GM19351 (cell line): Measurements from ENCODE around the gene MEST.
"Not testable (repeated sequence)": the region's sequence is repeated elsewhere in the genome, so short reads cannot be mapped to it uniquely, and the experiment has no call there.

Experiments used
- ATAC-seq: cut with Tn5 transposase; IDR thresholded peaks from one replicate; pipeline ENCODE4 v1.9.1; 2021; ENCODE audit warnings: mild to moderate bottlenecking, moderate library complexity; ENCODE audit not compliant: unreplicated experiment

MEST gene

GRCh38 chr7:130483031-130483430 is 8.9 kb upstream of the MEST start:
- no peak for ATAC-seq

GRCh38 chr7:130485734-130486113 is 6.2 kb upstream of the MEST start:
- ATAC-seq, result no peak

DNA sequence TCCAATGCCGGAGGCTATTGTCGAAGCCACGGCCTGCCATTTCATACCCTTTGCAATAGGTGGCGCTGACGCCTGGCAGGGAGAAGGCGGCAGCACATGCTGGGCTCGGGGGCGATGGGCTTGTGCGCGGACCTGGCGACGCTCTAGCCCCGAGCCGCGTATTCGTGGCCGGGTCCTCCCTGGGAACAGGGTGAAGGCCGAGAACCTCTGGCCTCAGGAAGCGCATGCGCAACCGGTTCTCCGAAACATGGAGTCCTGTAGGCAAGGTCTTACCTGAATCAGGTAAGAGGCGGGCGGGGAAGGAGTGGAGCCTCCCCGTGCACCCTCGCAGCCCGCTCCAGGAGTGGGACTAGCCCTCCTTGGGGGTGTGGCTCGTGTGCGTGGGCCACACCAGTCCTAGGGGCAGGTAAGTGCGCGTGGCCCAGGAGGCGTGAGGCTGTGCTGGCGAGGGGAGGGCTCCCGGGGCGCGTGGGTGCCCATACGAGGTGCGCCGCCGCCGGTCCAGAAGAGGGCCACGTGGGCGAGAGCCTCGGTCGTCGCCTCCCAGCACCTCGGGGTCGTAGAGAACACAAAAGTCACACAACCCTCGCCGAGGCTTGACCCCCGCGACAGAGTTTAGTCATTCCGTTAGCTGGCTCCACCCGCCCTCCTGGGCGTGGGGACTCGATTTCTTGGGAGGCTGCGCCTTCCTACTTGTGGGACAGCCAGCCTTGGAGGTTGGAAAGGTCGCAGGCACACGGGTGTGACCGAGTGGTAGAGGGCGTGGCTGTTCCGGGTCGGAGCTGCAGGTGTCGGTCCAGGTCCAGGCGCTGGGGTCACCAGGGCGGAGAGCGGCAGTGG is 5.6 kb upstream of the MEST start:
- peak; percentile 46 for ATAC-seq

DNA sequence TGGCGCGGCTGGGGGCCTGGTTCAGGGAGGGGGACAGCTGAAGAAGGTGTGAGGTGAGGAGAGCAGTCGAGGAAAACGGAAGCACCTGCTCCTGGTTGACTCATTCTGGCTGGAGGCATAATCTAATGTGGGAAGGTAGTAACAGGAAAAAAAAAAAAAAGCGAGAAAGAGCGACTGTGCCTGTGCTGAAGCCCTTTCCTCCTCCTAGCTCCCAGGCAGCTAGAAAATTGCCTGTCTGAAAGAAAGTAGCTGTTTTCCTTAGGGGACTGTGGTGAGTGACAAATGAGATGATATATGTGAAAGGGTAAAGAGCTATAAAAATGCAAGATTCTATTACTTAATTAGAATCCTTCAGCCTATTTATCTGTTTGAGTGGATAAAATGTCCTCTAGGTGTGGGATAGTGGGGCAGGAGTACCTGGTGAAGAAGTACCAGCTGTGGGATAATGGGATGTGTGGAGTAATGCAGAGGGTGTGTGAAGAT is 4.9 kb upstream of the MEST start:
- ATAC-seq, result no peak

DNA sequence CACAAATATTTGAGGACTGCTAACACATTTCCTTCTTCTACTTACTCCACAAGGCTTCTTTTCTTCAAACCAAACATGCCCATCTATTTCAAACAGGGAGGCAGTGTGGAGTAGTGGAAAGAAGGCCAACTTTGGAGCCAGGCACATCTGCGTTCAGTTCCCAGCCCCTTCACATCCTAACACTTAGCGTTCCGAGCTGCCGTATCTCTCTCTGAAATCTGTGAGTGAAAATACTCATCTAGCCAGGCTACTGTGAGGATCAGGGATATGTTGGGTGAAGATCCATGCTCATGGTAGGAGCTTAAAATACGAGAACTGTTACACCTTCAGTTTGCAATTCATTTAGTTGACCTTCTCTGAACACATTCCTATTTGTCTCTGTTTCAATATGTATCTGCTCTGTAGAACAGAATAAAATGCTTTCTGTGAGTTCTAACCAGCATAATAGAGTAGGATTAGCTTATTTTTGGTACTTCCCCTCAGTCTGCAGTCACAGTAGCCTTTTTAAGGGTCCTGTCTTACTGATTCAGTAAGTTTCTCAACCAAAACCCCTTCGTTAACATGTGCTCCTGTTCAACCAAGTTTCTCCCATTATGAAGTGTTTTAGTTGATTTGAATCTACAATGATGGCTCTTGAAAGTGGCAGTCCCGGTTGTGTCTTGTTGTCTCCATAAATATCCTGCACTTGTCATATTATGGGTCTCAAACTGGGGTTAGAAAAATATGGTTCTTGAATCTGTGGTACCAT is 3.3 kb upstream of the MEST start:
- no peak for ATAC-seq

DNA sequence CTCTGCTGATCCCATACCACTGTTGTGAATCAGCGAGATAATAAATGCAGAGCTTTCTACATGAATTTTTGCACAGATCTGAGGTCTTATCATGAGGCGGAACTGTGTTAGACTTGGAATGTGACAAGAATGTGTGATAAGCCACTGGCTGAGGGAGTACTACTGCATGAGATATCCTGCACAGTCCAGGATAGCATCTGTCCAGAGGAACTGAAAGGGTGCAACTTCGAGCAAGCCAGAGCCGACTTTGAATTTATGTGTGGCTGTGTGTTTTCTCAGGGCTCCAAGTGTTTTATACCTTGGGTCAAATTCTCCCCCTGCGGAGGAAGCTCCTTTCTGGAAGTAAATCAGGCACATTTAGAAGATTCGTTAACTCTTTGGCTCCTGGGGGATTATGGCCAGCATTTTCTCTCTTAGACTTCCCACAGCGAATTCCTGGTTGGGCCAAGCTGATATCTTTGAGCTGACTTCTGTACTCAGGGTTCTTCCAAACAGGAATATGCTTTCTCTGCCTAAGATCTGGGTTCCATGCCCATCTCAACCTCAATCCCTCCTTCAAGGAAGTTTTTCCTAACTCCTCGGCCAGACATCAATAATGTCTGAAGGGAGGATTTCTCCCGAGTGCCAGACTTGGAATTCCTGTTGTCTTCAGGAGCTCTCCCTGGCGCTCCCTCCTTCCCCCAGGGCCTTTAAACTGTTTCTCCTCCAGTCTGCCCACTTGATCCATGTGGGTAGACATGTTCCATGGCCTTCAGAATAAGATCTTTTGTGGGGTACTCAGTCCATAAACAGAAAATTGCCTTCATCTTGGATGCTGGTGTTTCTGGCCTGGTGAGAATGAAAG is 2.5 kb upstream of the MEST start:
- no peak for ATAC-seq

DNA sequence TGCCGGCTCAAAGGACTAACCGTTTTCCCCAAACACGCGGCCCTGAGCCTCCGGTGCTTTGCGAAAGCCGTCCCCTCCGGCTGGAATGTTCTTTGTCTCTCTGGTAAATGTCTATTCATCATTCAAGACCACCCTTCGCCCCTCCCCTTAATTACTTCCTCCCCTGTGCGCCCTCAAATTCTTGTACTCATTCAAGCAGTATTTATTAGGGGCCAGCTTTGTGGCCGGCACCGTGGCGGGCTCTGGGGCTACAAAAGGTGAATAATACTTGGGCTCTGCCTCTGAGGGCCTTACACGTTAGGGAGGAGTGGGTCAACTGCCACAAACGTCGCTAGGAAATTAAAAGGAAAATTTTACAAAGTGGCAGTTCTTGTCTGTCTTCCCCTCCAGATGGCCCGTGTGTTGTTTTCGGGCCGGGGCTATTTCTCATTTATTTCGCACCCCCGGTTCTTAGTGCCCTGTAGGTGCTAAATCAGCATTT is 1.5 kb upstream of the MEST start:
- ATAC-seq, result no peak

DNA sequence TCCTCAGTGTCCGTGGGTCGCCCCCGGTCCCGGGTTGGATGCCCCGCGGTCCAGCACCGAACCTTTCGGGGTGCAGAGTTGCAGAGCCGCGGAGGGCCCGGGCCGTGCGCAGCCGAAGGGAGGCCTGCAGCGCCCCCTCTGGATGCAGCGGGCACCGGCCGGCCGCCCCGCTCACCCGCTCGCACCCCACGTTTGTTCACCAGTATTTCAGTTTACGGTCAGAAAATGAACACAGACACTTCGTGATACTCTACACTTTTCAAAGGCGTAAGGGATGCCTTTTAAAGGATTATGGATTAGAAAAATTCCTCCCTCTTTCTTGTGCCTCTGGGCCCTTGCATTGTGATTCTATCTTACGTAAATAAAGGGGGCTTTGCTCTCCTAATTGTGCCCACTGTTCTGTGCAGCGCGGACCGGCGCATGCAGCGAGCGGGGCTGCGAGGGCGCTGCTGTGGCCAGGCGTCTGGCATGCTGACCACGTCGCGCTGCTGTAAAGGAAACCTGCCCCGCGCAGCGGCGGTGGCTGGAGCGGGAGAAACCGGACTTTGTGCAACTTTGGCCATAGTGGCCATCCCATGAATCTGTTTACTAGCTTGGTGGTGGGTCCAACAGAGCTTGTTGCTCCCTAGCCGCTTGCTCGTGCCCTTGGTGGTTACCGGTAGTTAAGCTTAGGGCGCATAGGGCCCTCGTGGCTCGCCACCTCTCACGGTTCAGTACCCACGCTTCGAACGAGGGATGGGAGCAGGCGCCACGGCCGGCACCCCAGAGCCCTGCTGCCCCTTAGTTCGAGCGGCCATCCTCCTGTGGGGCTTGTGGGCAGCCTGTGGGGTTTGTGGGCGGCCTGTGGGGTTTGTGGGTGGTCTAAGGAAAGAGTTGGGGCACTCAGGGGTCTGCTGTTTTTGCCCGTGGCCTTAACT is 739 bp upstream of the MEST start:
- no peak for ATAC-seq

DNA sequence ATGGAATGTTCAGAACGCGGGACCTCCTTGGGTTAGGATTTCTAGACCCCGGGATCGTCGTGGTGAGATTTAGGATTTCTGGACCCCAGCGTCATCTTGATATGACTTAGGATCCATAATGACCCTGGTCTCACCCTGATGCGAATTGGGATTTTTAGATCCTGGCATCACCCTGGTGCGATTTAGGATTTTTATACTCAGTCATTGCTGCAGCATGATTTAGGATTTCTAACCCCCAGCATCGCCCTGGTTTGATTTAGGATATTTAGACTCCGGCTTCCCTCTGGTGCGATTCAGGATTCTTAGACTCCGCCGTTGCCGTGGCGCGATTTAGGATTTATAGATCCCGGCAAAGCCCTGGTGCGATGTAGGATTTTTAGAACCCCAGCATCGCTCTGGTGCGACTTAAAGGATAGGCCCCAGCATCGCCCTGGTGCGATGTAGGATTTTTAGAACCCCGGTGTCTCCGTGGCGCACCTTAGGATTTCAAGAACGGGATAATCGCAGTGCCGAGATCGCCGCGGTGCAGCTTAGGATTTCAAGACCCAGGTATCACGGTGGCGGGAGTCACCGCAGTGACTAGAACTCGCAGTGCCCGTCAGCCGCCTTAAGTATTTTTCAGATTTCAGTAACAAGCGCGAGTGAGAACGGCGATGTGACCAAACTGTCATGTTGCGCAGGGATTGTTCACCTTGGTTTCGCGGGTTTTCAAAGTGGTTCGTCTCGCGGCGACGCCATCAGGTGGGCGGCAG is 814 bp downstream of the MEST start:
- ATAC-seq, result no peak

DNA sequence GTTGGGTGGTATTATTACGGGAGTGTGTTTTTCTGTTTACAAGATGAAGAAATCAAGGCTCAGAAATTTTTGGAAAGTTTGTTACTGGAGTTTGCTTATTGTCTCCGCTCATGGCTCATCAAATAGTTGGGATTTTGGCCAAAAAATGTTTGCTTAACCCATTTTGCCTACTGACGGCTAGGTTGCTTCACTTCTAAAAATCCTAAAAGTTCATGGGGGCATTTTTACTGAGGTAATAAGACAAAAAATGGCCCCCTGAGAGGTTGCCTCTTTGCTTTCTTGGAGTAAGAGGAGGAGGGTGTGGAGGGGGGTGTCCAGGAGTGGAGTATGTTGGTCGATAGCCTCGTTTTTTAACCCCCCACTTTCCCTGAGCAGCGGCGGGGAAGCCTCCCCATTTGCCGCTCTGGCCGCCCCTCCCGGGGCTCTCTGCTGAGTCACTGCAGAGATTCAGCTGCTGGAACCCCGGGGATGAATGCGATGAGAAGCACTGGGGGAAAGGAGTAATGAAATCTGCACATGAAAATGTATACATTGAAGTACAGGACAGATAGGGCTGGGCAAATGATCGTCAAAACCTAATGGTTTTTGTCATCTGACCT is 1.5 kb downstream of the MEST start:
- no peak for ATAC-seq

- ATAC-seq, result no peak
Measured at GRCh38 chr7:130494431-130494858, 2.6 kb downstream of the MEST start.

DNA sequence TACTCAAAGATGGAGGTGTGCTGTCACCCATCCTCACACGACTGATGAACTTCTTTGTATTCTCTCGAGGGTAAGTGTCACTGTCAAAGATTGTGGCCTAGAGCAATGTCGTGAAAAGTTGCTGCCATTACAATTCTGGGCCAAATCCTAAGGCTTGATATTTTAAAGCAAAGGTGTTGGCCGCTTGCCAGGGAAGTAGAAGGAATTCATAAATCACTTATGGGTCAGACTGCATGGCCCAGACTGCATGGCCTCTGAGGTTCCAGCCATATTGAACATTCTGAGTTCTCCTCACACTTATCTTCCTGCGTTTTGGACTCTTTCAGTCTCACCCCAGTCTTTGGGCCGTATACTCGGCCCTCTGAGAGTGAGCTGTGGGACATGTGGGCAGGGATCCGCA is 8.6 kb downstream of the MEST start:
- ATAC-seq, result no peak

DNA sequence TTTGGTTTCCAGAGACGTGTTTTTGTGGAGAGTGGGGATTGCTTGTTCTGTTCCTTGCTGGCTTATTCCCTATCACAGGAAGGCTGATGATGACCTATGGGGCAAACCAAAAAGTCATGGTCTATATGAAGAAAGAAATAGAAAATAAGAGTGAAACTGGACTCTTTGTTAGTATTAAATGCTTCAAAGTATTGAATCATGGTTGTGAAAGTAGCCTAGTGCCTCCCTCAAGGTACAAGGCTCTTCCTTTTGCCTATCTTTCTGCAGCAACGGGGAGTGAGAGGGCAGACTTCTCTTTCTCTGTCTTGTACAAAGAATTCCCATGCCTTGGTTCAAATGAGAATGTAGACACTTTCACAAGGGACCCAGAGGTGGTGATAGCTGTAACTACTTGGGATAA is 9.0 kb downstream of the MEST start:
- no peak for ATAC-seq

GRCh38 chr7:130505753-130506152 is 13.9 kb downstream of the MEST start:
- ATAC-seq, result no peak

- no peak for ATAC-seq
Measured at GRCh38 chr7:130506358-130506757, 14.5 kb downstream of the MEST start.

- not testable (repeated sequence) for ATAC-seq
Measured at GRCh38 chr7:130512038-130512437, 20.2 kb downstream of the MEST start.

DNA sequence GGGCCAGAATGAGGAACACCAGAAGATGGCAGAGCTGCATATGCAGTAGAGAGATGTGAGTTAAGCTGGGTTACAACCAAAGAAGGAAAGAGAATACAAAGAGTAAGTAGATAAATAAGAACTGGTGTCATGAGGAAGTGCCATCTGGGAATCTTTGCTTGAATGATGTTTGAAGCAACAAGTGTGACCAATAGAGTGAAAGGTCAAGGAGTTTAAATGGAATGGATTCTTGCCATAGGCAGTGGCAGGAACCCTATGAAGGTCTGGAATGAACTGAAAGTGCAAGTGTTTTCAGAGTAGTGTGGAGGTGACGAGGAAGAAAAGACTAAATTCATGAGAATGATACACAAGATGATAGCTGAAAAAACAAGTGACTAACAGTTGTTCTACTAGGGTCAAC is 21.6 kb downstream of the MEST start:
- no peak for ATAC-seq

DNA sequence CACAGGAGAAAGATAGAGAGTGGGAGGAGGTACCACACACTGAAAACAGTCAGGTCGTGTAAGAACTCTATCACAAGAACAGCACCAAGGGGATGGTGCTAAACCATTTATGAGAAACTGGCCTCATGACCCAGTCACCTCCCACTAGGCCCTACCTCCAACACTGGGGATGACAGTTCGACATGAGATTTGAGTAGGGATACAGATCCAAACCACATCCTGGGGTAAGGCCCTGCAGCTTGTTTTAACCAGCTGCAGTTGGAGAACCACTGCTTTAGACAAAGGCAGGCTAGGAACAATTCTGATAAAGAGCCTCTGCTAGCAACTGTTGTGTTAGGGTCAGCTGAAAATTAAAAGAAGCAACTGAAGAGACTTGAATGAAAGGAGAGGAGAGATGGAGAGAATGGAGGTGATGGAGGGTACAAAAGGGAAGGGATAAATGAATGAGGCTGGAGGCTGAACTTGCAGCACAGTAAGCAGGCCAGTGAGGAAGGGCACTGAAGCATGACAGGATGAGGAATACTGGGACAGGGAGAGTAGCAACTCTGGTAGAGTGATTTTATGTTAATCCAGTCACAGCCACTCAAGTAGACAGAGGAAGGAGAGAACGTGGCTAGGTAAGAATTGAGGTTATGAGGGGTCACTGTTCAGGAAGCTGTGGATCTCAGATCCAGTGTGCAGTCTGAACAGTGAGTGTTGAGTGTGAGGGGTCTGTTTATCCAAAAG is 23.6 kb downstream of the MEST start:
- no peak for ATAC-seq
